ENCODE data around the gene DOCK1. TPM values are rescaled to one million over a fixed set of nuclear protein-coding genes. Genes with fewer than 3 reads are reported as not detected.
"Not testable (repeated sequence)": the region's sequence is repeated elsewhere in the genome, so short reads cannot be mapped to it uniquely, and the experiment has no call there.

DOCK1 gene
- polyA plus RNA-seq, 1 donor from 2014 or later: 2.7 TPM

DNA sequence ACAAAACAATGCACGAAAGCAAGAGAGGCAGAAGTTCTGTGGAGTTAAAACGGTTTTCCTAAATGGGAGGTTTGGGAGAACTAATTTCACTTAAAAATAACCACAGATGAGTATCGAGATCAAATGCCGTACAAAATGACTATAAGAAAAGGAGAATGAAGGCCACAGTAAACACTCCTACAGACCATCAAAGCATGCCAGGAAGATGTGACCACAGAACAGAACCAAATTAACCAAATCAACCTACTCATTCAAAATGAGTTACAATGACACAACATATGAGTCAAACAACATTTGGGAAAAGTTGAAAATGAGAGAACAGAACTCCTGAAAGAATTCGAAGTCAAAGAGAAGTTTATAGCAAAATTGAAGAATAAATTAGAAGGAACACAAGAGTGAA lies 24.3 kb upstream of the DOCK1 start:
- no peak overlapping the region for H3K4me3 ChIP-seq (ENCODE audit: low read length)
- H3K9me2 ChIP-seq (ENCODE audit: insufficient read depth, low read length): no peaks in the 10 kb centered on the region
- no peak overlapping the region for H3K9ac ChIP-seq (ENCODE audit: low read length)
- H3K9me3 ChIP-seq (ENCODE audit: low read length): no peaks in the 10 kb centered on the region
- no peaks in the 10 kb centered on the region for H3K36me3 ChIP-seq (ENCODE audit: insufficient read depth, low read length)
- no peak overlapping the region for H3K4me2 ChIP-seq (ENCODE audit: low read length)
- no peak overlapping the region for H2AFZ ChIP-seq (ENCODE audit: low read depth, low read length)
- no peaks in the 10 kb centered on the region for H3F3A ChIP-seq (ENCODE audit: insufficient read depth, low read length, poor library complexity, severe bottlenecking)
- TF ChIP-seq EP300 (conservative IDR thresholded peaks at IDR 0.05; ENCODE audit: poor library complexity, severe bottlenecking) (no peak), RAD21 (conservative IDR thresholded peaks at IDR 0.05) (no peak), MXI1 (conservative IDR thresholded peaks at IDR 0.05; ENCODE audit: poor library complexity, severe bottlenecking) (no peak), SMC3 (conservative IDR thresholded peaks at IDR 0.05; ENCODE audit: poor library complexity) (no peak), EZH2 (IDR thresholded peaks at IDR 0.05; ENCODE audit: borderline replicate concordance, insufficient read depth, low read length, poor library complexity, severe bottlenecking) (no peak), TAF1 (IDR thresholded peaks at IDR 0.05; ENCODE audit: low read depth) (no peak), POLR2AphosphoS5 (IDR thresholded peaks at IDR 0.05) (no peak)
- TF ChIP-seq, protein P1, sequence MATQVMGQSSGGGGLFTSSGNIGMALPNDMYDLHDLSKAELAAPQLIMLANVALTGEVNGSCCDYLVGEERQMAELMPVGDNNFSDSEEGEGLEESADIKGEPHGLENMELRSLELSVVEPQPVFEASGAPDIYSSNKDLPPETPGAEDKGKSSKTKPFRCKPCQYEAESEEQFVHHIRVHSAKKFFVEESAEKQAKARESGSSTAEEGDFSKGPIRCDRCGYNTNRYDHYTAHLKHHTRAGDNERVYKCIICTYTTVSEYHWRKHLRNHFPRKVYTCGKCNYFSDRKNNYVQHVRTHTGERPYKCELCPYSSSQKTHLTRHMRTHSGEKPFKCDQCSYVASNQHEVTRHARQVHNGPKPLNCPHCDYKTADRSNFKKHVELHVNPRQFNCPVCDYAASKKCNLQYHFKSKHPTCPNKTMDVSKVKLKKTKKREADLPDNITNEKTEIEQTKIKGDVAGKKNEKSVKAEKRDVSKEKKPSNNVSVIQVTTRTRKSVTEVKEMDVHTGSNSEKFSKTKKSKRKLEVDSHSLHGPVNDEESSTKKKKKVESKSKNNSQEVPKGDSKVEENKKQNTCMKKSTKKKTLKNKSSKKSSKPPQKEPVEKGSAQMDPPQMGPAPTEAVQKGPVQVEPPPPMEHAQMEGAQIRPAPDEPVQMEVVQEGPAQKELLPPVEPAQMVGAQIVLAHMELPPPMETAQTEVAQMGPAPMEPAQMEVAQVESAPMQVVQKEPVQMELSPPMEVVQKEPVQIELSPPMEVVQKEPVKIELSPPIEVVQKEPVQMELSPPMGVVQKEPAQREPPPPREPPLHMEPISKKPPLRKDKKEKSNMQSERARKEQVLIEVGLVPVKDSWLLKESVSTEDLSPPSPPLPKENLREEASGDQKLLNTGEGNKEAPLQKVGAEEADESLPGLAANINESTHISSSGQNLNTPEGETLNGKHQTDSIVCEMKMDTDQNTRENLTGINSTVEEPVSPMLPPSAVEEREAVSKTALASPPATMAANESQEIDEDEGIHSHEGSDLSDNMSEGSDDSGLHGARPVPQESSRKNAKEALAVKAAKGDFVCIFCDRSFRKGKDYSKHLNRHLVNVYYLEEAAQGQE (IDR thresholded peaks at IDR 0.05; ENCODE audit: borderline replicate concordance): no peak
- TF ChIP-seq, protein P2, sequence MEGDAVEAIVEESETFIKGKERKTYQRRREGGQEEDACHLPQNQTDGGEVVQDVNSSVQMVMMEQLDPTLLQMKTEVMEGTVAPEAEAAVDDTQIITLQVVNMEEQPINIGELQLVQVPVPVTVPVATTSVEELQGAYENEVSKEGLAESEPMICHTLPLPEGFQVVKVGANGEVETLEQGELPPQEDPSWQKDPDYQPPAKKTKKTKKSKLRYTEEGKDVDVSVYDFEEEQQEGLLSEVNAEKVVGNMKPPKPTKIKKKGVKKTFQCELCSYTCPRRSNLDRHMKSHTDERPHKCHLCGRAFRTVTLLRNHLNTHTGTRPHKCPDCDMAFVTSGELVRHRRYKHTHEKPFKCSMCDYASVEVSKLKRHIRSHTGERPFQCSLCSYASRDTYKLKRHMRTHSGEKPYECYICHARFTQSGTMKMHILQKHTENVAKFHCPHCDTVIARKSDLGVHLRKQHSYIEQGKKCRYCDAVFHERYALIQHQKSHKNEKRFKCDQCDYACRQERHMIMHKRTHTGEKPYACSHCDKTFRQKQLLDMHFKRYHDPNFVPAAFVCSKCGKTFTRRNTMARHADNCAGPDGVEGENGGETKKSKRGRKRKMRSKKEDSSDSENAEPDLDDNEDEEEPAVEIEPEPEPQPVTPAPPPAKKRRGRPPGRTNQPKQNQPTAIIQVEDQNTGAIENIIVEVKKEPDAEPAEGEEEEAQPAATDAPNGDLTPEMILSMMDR (IDR thresholded peaks at IDR 0.05; ENCODE audit: poor library complexity, severe bottlenecking): no peak
- no peaks in the 10 kb centered on the region for H3K27me3 ChIP-seq (ENCODE audit: insufficient read depth, low read depth, low read length)
- H3K79me2 ChIP-seq (replicated peaks; ENCODE audit: insufficient read depth, low read length): no peaks in the 10 kb centered on the region
- H4K20me1 ChIP-seq (ENCODE audit: insufficient read depth): no peaks in the 10 kb centered on the region
- H3K27ac ChIP-seq (ENCODE audit: low read length): no peak overlapping the region

DNA sequence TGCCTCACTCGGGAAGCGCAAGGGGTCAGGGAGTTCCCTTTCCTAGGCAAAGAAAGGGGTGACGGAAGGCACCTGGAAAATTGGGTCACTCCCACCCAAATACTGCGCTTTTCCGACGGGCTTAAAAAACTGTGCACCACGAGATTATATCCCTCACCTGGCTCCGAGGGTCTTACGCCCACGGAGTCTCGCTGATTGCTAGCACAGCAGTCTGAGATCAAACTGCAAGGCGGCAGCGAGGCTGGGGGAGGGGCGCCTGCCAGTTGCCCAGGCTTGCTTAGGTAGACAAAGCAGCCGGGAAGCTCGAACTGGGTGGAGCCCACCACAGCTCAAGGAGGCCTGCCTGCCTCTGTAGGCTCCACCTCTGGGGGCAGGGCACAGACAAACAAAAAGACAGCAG lies 23.2 kb upstream of the DOCK1 start:
- not testable (repeated sequence) for H4K20me1 ChIP-seq (ENCODE audit: insufficient read depth); H3K9ac ChIP-seq (ENCODE audit: low read length); H2AFZ ChIP-seq (ENCODE audit: low read depth, low read length); H3K27me3 ChIP-seq (ENCODE audit: insufficient read depth, low read depth, low read length); H3K9me2 ChIP-seq (ENCODE audit: insufficient read depth, low read length); H3K36me3 ChIP-seq (ENCODE audit: insufficient read depth, low read length); H3K4me2 ChIP-seq (ENCODE audit: low read length); H3K79me2 ChIP-seq (replicated peaks; ENCODE audit: insufficient read depth, low read length); H3K9me3 ChIP-seq (ENCODE audit: low read length); H3K4me3 ChIP-seq (ENCODE audit: low read length); H3F3A ChIP-seq (ENCODE audit: insufficient read depth, low read length, poor library complexity, severe bottlenecking); H3K27ac ChIP-seq (ENCODE audit: low read length)

DNA sequence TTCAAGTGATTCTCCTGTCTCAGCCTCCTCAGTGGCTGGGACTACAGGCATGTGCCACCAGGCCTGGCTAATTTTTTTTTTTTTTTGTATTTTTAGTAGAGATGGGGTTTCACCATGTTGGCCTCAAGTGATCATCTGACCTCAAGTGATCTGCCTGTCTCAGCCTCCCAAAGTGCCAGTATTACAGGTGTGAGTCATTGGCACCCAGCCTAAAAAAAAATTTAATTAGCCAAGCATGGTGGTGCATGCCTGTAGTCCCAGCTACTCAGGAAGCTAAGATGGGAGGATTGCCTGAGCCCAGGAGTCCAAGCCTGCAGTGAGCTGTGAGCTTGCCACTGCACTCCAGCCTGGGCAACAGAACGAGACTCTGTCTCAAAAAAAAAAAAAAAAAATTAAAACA lies 16.8 kb upstream of the DOCK1 start:
- H3K9me3 ChIP-seq (ENCODE audit: low read length); H3K36me3 ChIP-seq (ENCODE audit: insufficient read depth, low read length); H2AFZ ChIP-seq (ENCODE audit: low read depth, low read length); H3K9me2 ChIP-seq (ENCODE audit: insufficient read depth, low read length); H4K20me1 ChIP-seq (ENCODE audit: insufficient read depth); H3K4me3 ChIP-seq (ENCODE audit: low read length); H3F3A ChIP-seq (ENCODE audit: insufficient read depth, low read length, poor library complexity, severe bottlenecking); H3K27me3 ChIP-seq (ENCODE audit: insufficient read depth, low read depth, low read length); H3K27ac ChIP-seq (ENCODE audit: low read length); H3K9ac ChIP-seq (ENCODE audit: low read length); H3K79me2 ChIP-seq (replicated peaks; ENCODE audit: insufficient read depth, low read length); H3K4me2 ChIP-seq (ENCODE audit: low read length): not testable (repeated sequence)

Data from neural cell (in vitro differentiated cells).